Pancreas (tissue), 10 donors: ENCODE measurements around the gene MRAP. TPM values are rescaled to one million over a fixed set of nuclear protein-coding genes. Genes with fewer than 3 reads are reported as not detected.
"Not testable (repeated sequence)": the region's sequence is repeated elsewhere in the genome, so short reads cannot be mapped to it uniquely, and the experiment has no call there.

Source experiments
- ATAC-seq, 4 donors: fragments of 200-7000 bp; cut with Tn5 transposase; one replicate each; pipeline versions ENCODE4 v1.8.0 to v1.9.1; 2020; ENCODE audit warnings: mild to moderate bottlenecking in 4 of 4, moderate library complexity in 4 of 4
- DNase-seq, 6 donors: peaks; one replicate each; pipeline ENCODE4 v3.0.0-alpha.2; 2020
- FAIRE-seq: peaks from 2 replicates; lab custom pipeline; 2012; peaks lifted over from hg19 to GRCh38; lab: Jason Lieb, UNC
- H3K27ac ChIP-seq, 4 donors: fragments of 200-600 bp; sonication (generic); 1 replicate in 3 of 4; 2 replicates in 1 of 4; pipeline versions ENCODE4 v1.5.0 to v1.8.0; 2020
- H3K27me3 ChIP-seq, 4 donors: fragments of 200-600 bp; one replicate each; pipeline ENCODE4 v1.8.0; 2021
- H3K36me3 ChIP-seq, 3 donors: fragments of 200-600 bp; sonication (generic) in 1 of 3; one replicate each; pipeline versions ENCODE4 v1.5.0 to v1.8.0; 2020 to 2021
- H3K4me1 ChIP-seq, 3 donors: fragments of 200-600 bp; one replicate each; pipeline ENCODE4 v1.8.0; 2021
- H3K4me3 ChIP-seq, 4 donors: fragments of 200-600 bp; sonication (generic) in 2 of 4; one replicate each; pipeline versions ENCODE4 v1.5.0 to v1.8.0; 2020 to 2021
- H3K9me3 ChIP-seq, 4 donors: fragments of 200-600 bp; one replicate each; pipeline ENCODE4 v1.8.0; 2021
- WGBS, 2 donors: extraction: QIAGEN DNeasy Blood & Tissue Kit; methylation state at CpG; one replicate each; pipeline ENCODE4 v1.1.7; 2013; 5-methylcytosine and 5-hydroxymethylcytosine counted together
- intact Hi-C, 3 donors: fragments of 100-400 bp; cut with DNase I; formaldehyde crosslinking; loops; one replicate each; pipeline versions ENCODE4 v1.11.1 to v1.14.2; 2022
- polyA plus RNA-seq, 2 donors: library from polyadenylated mRNA; stranded (reverse); fragments of 200-250 nt; gene quantifications; one replicate each; pipeline ENCODE4 v1.2.3, GENCODE V29; 2013
- total RNA-seq, 6 donors: library from RNA; stranded (reverse); fragmentation: NEBNext Ultra II Directional in 4 of 6; extraction: Animal tissue kit (Norgen Biotek cat#: 25700) in 4 of 6; gene quantifications; one replicate each; pipeline versions ENCODE4 v1.2.1 to v1.2.4, GENCODE V29; 2021 to 2023
- TF ChIP-seq, protein P1 (sequence below), 4 donors: fragments of 200-600 bp; sonication (generic) in 3 of 4; IDR thresholded peaks; one replicate each; pipeline versions ENCODE4 v1.5.0 to v1.8.0; 2021; ENCODE audit warnings: antibody characterized with exemption in 4 of 4
- donor health status: healthy with polysubstance abuse.
- donor health status: DM: no; HTN: no; CAD: no; lungs with moderate emphysema.
- donor health status: DM: no; HTN: no; CAD: no.
- donor health status: control.
- donor health status: control.
- donor health status: Bipolar disorder and iron deficiency.
- donor health status: DM: yes; HTN: yes; CAD: no.
- donor health status: DM: no; HTN: no; CAD: no.
- donor health status: DM: no; HTN: no; CAD: no.
- donor health status: DM: yes; HTN: yes; CAD: no.

The MRAP gene
- total and polyA plus RNA-seq, 8 donors, result 0.23 to 1.0 (median 0.28) TPM; not detected in 5

DNA sequence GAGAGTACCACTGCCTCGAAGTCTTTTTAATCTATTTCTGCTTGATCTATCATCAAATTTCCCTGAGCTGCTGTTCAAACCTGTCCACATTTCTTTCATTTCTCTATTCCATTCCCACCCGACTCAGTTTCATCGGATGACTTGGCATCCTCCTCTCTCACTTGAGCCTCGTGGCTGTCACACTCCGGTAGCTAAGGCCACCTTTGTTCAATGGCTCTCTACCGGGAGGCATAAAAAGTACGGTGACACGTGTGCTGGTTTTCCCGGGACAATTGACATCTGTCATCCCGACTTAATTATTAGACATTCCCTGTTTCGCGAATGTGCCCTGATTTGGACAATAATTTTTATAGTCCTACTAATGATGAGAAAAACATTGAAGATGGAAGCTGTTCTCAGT lies 42.4 kb upstream of the MRAP start:
- no peaks in the 10 kb centered on the region for H3K9me3 ChIP-seq
- ATAC-seq, result no peak
- H3K27ac ChIP-seq, result peak overlapping the region in 2 of 4 donors; percentile 9 to 13
- H3K4me1 ChIP-seq, result peaks cover 3 to 12% (median 8%) of the 10 kb centered on the region in 3 donors
- intact Hi-C loops, result loop anchor here (5.0 to 10.0 kb wide), 3 partner anchors 389 to 464 kb away; no protein-coding TSS in a partner anchor
- no peak for DNase-seq
- H3K4me3 ChIP-seq, result no peak overlapping the region
- TF ChIP-seq, protein P1, sequence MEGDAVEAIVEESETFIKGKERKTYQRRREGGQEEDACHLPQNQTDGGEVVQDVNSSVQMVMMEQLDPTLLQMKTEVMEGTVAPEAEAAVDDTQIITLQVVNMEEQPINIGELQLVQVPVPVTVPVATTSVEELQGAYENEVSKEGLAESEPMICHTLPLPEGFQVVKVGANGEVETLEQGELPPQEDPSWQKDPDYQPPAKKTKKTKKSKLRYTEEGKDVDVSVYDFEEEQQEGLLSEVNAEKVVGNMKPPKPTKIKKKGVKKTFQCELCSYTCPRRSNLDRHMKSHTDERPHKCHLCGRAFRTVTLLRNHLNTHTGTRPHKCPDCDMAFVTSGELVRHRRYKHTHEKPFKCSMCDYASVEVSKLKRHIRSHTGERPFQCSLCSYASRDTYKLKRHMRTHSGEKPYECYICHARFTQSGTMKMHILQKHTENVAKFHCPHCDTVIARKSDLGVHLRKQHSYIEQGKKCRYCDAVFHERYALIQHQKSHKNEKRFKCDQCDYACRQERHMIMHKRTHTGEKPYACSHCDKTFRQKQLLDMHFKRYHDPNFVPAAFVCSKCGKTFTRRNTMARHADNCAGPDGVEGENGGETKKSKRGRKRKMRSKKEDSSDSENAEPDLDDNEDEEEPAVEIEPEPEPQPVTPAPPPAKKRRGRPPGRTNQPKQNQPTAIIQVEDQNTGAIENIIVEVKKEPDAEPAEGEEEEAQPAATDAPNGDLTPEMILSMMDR (IDR thresholded peaks at IDR 0.05), result no peak
- 30 to 35% methylated on average over 12 of the region's 12 CpGs for WGBS, 2 donors
- no peaks in the 10 kb centered on the region for H3K27me3 ChIP-seq
- no peaks in the 10 kb centered on the region for H3K36me3 ChIP-seq
- no peak for FAIRE-seq

DNA sequence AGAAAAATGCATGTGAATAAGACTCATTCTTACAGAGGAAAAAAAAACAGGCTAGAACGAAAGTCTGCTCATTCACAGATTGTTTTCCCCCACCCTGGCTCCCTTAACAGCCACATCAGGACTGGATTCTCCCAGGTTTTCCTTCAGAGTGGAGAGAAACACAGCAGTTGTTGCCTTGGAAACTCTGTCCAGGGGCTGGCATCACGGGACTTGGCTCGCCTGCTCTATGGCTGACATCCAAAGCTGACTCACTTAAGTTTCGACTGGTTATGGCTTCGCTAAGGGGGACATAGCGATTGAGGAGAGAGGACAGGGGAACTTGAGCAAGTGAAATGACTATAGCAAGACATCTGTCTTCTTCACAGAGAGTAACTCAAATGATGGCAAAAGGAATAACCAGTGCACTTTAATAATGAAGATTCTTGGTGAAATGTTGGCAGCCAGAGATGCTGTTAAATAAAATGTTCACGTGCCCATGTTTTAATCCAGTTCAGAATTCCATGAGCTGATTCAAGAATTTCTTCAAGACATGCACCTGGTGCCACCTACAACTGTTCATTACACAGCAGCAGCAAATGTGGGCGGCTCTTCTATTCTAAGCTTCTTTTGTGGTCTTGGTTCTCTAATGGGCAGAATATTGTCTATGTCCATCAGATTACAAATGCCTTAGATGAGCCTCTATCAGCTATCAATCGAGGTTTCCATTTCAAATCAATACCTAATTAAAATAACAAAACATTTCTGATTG lies 41.6 kb upstream of the MRAP start:
- peak; percentile 53 for FAIRE-seq
- WGBS, 2 donors, result 18 to 19% methylated on average over 9 of the region's 9 CpGs
- DNase-seq, result peak; percentile 70 to 88 (median 84)
- Histone ChIP-seq H3K27me3 (no peaks in the 10 kb centered on the region), H3K4me3 (peak overlapping the region in 1 of 4 donors; percentile 5), H3K9me3 (no peaks in the 10 kb centered on the region), H3K36me3 (no peaks in the 10 kb centered on the region), H3K27ac (peak overlapping the region in 2 of 4 donors; percentile 9 to 13), H3K4me1 (peaks cover 3 to 12% (median 8%) of the 10 kb centered on the region in 3 donors)
- intact Hi-C loops, result loop anchor here (5.0 to 10.0 kb wide), 3 partner anchors 390 to 465 kb away; no protein-coding TSS in a partner anchor
- TF ChIP-seq, protein P1 (IDR thresholded peaks at IDR 0.05), result no peak
- peak; percentile 87 to 93 (median 92) for ATAC-seq

DNA sequence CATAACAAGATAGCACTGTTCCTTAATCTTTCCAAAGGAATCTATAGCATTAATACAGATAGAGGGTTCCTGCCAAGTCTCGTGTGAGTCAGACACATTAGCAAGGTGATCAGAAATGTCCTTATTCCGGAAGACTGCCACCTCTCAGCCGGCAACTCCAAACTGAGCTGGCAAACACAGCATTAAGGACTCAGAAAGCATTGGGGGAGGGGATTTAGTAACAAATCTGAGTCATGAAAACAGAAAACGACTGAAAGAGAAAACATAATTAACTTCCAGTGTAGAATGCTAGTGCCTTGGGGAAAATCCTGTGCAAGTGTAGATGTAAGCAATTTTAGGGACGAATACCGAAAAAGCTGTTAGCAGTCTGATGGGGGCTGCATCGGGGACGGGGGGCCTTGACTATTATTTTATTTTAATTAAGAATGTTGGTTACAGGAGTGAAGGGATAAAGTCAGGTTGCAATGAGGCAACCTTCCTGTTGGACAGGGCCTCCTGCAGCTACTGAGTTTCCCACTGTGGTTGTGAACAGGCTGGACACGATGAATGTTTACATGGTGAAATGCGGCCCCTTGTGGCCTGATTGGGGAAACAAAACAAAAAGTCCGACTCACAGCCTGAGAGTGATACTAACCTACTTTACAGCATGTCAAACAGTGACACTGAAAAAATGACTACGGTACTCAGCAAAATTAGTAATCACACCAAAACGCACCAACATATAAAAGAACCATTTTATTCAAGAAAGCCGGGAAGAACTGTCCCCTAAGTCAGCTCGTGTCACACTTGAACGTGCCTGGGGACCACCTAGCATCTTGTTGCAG lies 40.5 kb upstream of the MRAP start:
- no peak overlapping the region for H3K27ac ChIP-seq
- H3K9me3 ChIP-seq, result no peaks in the 10 kb centered on the region
- H3K27me3 ChIP-seq, result no peaks in the 10 kb centered on the region
- H3K36me3 ChIP-seq, result no peaks in the 10 kb centered on the region
- H3K4me3 ChIP-seq, result no peak overlapping the region
- FAIRE-seq (peak; percentile 53), DNase-seq (peak in 5 of 6 donors; percentile 61 to 82 (median 69)), ATAC-seq (peak; percentile 83 to 95 (median 93))
- WGBS, 2 donors, result 30 to 33% methylated on average over 16 of the region's 16 CpGs
- intact Hi-C loops, result loop anchor here (5.0 to 10.0 kb wide), 3 partner anchors 391 to 466 kb away; no protein-coding TSS in a partner anchor
- peaks cover 3 to 12% (median 8%) of the 10 kb centered on the region in 3 donors for H3K4me1 ChIP-seq
- TF ChIP-seq, protein P1 (IDR thresholded peaks at IDR 0.05), result peak; percentile 50 to 60 (median 55)

DNA sequence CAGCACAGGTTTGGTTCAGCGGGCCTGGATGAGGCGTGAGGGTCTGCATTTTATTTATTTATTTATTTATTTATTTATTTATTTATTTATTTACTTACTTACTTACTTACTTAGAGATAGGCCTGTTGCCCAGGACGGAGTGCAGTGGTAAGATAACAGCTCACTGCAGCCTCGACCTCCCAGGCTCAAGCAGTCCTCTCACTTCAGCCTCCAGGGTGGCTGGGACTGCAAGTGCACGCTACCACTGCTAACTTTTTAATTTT lies 39.9 kb upstream of the MRAP start:
- intact Hi-C loops, result loop anchor here (5.0 to 10.0 kb wide), 3 partner anchors 391 to 466 kb away; no protein-coding TSS in a partner anchor
- not testable (repeated sequence) for H3K27me3 ChIP-seq, DNase-seq, ATAC-seq, H3K4me3 ChIP-seq, H3K36me3 ChIP-seq, H3K9me3 ChIP-seq, FAIRE-seq, H3K27ac ChIP-seq
- WGBS, 2 donors, result 43 to 51% methylated on average over 5 of the region's 5 CpGs
- peaks cover 3 to 12% (median 8%) of the 10 kb centered on the region in 3 donors for H3K4me1 ChIP-seq

DNA sequence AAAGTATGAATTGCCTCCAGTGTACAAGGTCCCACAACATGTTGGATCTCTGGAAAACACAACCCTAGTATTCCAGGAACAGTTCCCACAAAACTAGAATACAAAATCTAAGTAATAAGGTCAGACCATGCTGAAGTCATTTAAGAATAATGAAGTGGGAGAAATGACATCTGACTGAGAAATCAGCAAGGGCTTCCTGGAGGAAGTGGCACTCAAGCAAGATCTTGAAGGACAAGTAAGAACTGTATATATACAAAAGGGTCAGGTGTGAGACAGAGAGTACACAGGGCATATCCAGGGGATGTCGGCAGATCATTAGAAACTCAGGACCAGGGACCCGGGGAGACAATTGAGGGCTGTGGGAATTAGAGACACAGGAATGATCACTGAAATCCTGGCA lies 38.5 kb upstream of the MRAP start:
- TF ChIP-seq, protein P1 (IDR thresholded peaks at IDR 0.05), result no peak
- FAIRE-seq (no peak), DNase-seq (no peak), ATAC-seq (no peak)
- Histone ChIP-seq H3K4me1 (peaks cover 3 to 12% (median 8%) of the 10 kb centered on the region in 3 donors), H3K9me3 (no peaks in the 10 kb centered on the region), H3K27ac (no peak overlapping the region), H3K27me3 (no peaks in the 10 kb centered on the region), H3K4me3 (no peak overlapping the region), H3K36me3 (no peaks in the 10 kb centered on the region)
- 73 to 75% methylated on average over 2 of the region's 2 CpGs for WGBS, 2 donors
- intact Hi-C loops, result loop anchor here in 2 of 3 donors (5.0 to 10.0 kb wide), 2 partner anchors 393 to 485 kb away; no protein-coding TSS in a partner anchor
